Measurements from ENCODE around the gene RREB1. TPM values are rescaled to one million over a fixed set of nuclear protein-coding genes. Genes with fewer than 3 reads are reported as not detected.

RREB1 gene
- total and polyA plus RNA-seq, 2 experiments from 2014 or later, result 8.5 to 25.5 TPM

- Histone ChIP-seq H3K27me3 (ENCODE audit: insufficient read depth) (no peaks in the 10 kb centered on the region), H3K4me1 (ENCODE audit: insufficient read depth) (no peaks in the 10 kb centered on the region; the same call in 1 of the 2 replicates), H3F3A (replicated peaks; ENCODE audit: low read depth) (no peaks in the 10 kb centered on the region), H3K79me2 (replicated peaks; ENCODE audit: insufficient read depth) (no peaks in the 10 kb centered on the region), H2AFZ (no peak overlapping the region), H3K36me3 (ENCODE audit: insufficient read depth) (no peaks in the 10 kb centered on the region), H4K20me1 (replicated peaks; ENCODE audit: insufficient read depth) (no peaks in the 10 kb centered on the region), H3K27ac (ENCODE audit: low read depth) (no peak overlapping the region), H3K4me3 (no peak overlapping the region), H3K9me2 (ENCODE audit: insufficient read depth) (no peaks in the 10 kb centered on the region), H3K4me2 (no peak overlapping the region)
- TF ChIP-seq CTCF (conservative IDR thresholded peaks at IDR 0.05; ENCODE audit: low read depth in 2 of 2) (0 out of 4 replicates have a peak, but pooled peaks of 1 of the 2 experiments have one; percentile 9), ZNF114 (CRISPR knock-in tag; IDR thresholded peaks at IDR 0.05) (no peak)
- no peak overlapping the region for H3K27ac Mint-ChIP-seq
- ATAC-seq (peak; percentile 67), DNase-seq (ENCODE audit: low spot score) (peak; percentile 54)
- peaks cover 19% of the 10 kb centered on the region for H3K4me1 Mint-ChIP-seq
- peaks cover 31% of the 10 kb centered on the region for H3K36me3 Mint-ChIP-seq (ENCODE audit: low read depth)
- no peak overlapping the region for H3K4me3 Mint-ChIP-seq
- H3K9me3 Mint-ChIP-seq, result no peaks in the 10 kb centered on the region
- peaks cover 6% of the 10 kb centered on the region for H3K27me3 Mint-ChIP-seq (ENCODE audit: insufficient read depth, low read depth, poor library complexity)
Observed at GRCh38 chr6:7216941-7217621, 109.3 kb downstream of the RREB1 start.

GRCh38 chr6:7218406-7218988 lies 110.7 kb downstream of the RREB1 start:
- H3F3A ChIP-seq (replicated peaks; ENCODE audit: low read depth), result no peaks in the 10 kb centered on the region
- H3K4me1 ChIP-seq (ENCODE audit: insufficient read depth), result no peaks in the 10 kb centered on the region; the same call in 1 of the 2 replicates
- H3K9me2 ChIP-seq (ENCODE audit: insufficient read depth), result no peaks in the 10 kb centered on the region
- ATAC-seq (no peak), DNase-seq (ENCODE audit: low spot score) (no peak)
- H3K79me2 ChIP-seq (replicated peaks; ENCODE audit: insufficient read depth), result no peaks in the 10 kb centered on the region
- Mint-ChIP-seq H3K27me3 (ENCODE audit: insufficient read depth, low read depth, poor library complexity) (peaks cover 6% of the 10 kb centered on the region), H3K9me3 (no peaks in the 10 kb centered on the region), H3K27ac (peak overlapping the region; percentile 39), H3K4me1 (peaks cover 19% of the 10 kb centered on the region), H3K36me3 (ENCODE audit: low read depth) (peaks cover 26% of the 10 kb centered on the region), H3K4me3 (no peak overlapping the region)
- H2AFZ ChIP-seq, result no peak overlapping the region
- H4K20me1 ChIP-seq (replicated peaks; ENCODE audit: insufficient read depth), result no peaks in the 10 kb centered on the region
- no peaks in the 10 kb centered on the region; the same call in 1 of the 2 replicates for H3K36me3 ChIP-seq (ENCODE audit: insufficient read depth)
- H3K27me3 ChIP-seq (ENCODE audit: insufficient read depth), result no peaks in the 10 kb centered on the region
- no peak overlapping the region for H3K27ac ChIP-seq (ENCODE audit: low read depth)
- H3K4me3 ChIP-seq, result no peak overlapping the region
- H3K4me2 ChIP-seq, result no peak overlapping the region
- no peak for TF ChIP-seq EZH2phosphoT487 (IDR thresholded peaks at IDR 0.05; ENCODE audit: unreplicated experiment)
- no peak for TF ChIP-seq ETS1 (IDR thresholded peaks at IDR 0.05)
- TF ChIP-seq STAT1 (IDR thresholded peaks at IDR 0.05; ENCODE audit: unreplicated experiment), result no peak
- no peak for TF ChIP-seq JUNB (IDR thresholded peaks at IDR 0.05; ENCODE audit: unreplicated experiment)
- TF ChIP-seq EZH2 (IDR thresholded peaks at IDR 0.05; ENCODE audit: low read depth, unreplicated experiment), result no peak
- no peak for TF ChIP-seq ZNF462 (CRISPR knock-in tag; IDR thresholded peaks at IDR 0.05)
- TF ChIP-seq NANOG (IDR thresholded peaks at IDR 0.05; ENCODE audit: borderline replicate concordance), result no peak
- no peak for TF ChIP-seq POLR2AphosphoS5 (IDR thresholded peaks at IDR 0.05; ENCODE audit: low read depth)

Measured in GM23338 (cell line).